H1 (cell line): Measurements from ENCODE around the gene CIB2.

ENCODE experiments used
- CBX5 ChIP-seq: fragments of 300-800, 300-1000 bp; sonication (generic); IDR thresholded peaks from 2 replicates; pipeline ENCODE4 v1.7.1; 2016; ENCODE audit warnings: antibody characterized with exemption, low read length, low read depth
- CTCF ChIP-seq, 3 experiments: IDR thresholded peaks; 1 replicate in 2 of 3; 2 replicates in 1 of 3; pipeline versions ENCODE4 v1.5.1 to v1.6.1; 2011; ENCODE audit warnings: low read length in 3 of 3, mild to moderate bottlenecking in 3 of 3, inconsistent platforms in 2 of 3, low read depth in 1 of 3, moderate library complexity in 1 of 3; ENCODE audit not compliant: insufficient read depth in 1 of 3; ENCODE audit errors: control extremely low read depth in 1 of 3
- EP300 ChIP-seq, 2 experiments: IDR thresholded peaks; 1 replicate in 1 of 2; 2 replicates in 1 of 2; pipeline ENCODE4 v1.6.1; 2011 to 2012; ENCODE audit warnings: low read depth in 2 of 2, low read length in 2 of 2, mild to moderate bottlenecking in 2 of 2, borderline replicate concordance in 1 of 2, inconsistent platforms in 1 of 2, moderate library complexity in 1 of 2
- JUND ChIP-seq: IDR thresholded peaks from 2 replicates; pipeline ENCODE4 v1.6.1; 2011; ENCODE audit warnings: mild to moderate bottlenecking, improper control_type of control experiment, low read length
- KDM5A ChIP-seq: fragments of 200-600 bp; IDR thresholded peaks from 2 replicates; pipeline ENCODE4 v1.7.1; 2012; ENCODE audit warnings: mild to moderate bottlenecking, low read length, inconsistent platforms, mixed read lengths
- NRF1 ChIP-seq: IDR thresholded peaks from 2 replicates; pipeline ENCODE4 v1.6.1; 2011; ENCODE audit warnings: mild to moderate bottlenecking, low read depth, low read length, improper control_type of control experiment
- POLR2A ChIP-seq, 2 experiments: IDR thresholded peaks; 1 replicate in 1 of 2; 2 replicates in 1 of 2; pipeline ENCODE4 v1.6.1; 2011; ENCODE audit warnings: low read depth in 2 of 2, low read length in 2 of 2, mild to moderate bottlenecking in 2 of 2; ENCODE audit errors: control extremely low read depth in 1 of 2
- RAD21 ChIP-seq, 2 experiments: IDR thresholded peaks in 1 of 2; conservative IDR thresholded peaks in 1 of 2; 2 replicates each; pipeline ENCODE4 v1.6.1; 2011; ENCODE audit warnings: low read depth in 2 of 2, low read length in 2 of 2, improper control_type of control experiment in 1 of 2, inconsistent platforms in 1 of 2, mild to moderate bottlenecking in 1 of 2, moderate library complexity in 1 of 2
- RFX5 ChIP-seq: IDR thresholded peaks from 2 replicates; pipeline ENCODE4 v1.6.1; 2011; ENCODE audit warnings: low read depth, low read length, improper control_type of control experiment, borderline replicate concordance
- SIN3A ChIP-seq, 2 experiments: IDR thresholded peaks in 1 of 2; conservative IDR thresholded peaks in 1 of 2; 2 replicates each; pipeline ENCODE4 v1.6.1; 2011 to 2012; ENCODE audit warnings: low read length in 2 of 2, improper control_type of control experiment in 1 of 2, low read depth in 1 of 2, mild to moderate bottlenecking in 1 of 2
- SP2 ChIP-seq: IDR thresholded peaks from 2 replicates; pipeline ENCODE4 v1.6.1; 2012; ENCODE audit warnings: mild to moderate bottlenecking, low read length, inconsistent platforms
- SP4 ChIP-seq: IDR thresholded peaks from 2 replicates; pipeline ENCODE4 v1.6.1; 2012; ENCODE audit warnings: low read length, inconsistent platforms
- TEAD4 ChIP-seq: IDR thresholded peaks from 2 replicates; pipeline ENCODE4 v1.6.1; 2012; ENCODE audit warnings: low read depth, low read length, inconsistent platforms, mixed read lengths
- YY1 ChIP-seq: IDR thresholded peaks from 2 replicates; pipeline ENCODE4 v1.6.1; 2011; ENCODE audit warnings: low read depth, mild to moderate bottlenecking, low read length

GRCh38 chr15:78111788-78112187 lies 19.5 kb downstream of the CIB2 start:
- no peak for TF ChIP-seq CTCF (IDR thresholded peaks at IDR 0.05; ENCODE audit: control extremely low read depth in 1 of 3, insufficient read depth in 1 of 3, low read depth in 1 of 3, low read length in 3 of 3)
- TF ChIP-seq SIN3A (conservative IDR thresholded peaks at IDR 0.05 in 1 of 2, IDR thresholded peaks at IDR 0.05 in 1 of 2; ENCODE audit: low read depth in 1 of 2, low read length in 2 of 2): no peak
- TF ChIP-seq RFX5: no peak
- no peak for TF ChIP-seq SP4
- TF ChIP-seq CBX5: no peak
- no peak for TF ChIP-seq RAD21 (IDR thresholded peaks at IDR 0.05 in 1 of 2, conservative IDR thresholded peaks at IDR 0.05 in 1 of 2; ENCODE audit: low read depth in 2 of 2, low read length in 2 of 2)
- no peak for TF ChIP-seq YY1
- no peak for TF ChIP-seq POLR2A (IDR thresholded peaks at IDR 0.05; ENCODE audit: control extremely low read depth in 1 of 2, low read depth in 2 of 2, low read length in 2 of 2)
- TF ChIP-seq JUND: no peak
- TF ChIP-seq TEAD4: no peak
- no peak for TF ChIP-seq EP300 (IDR thresholded peaks at IDR 0.05; ENCODE audit: borderline replicate concordance in 1 of 2, low read depth in 2 of 2, low read length in 2 of 2)
- no peak for TF ChIP-seq NRF1
- TF ChIP-seq KDM5A: no peak
- TF ChIP-seq SP2: no peak
